Lung (tissue), 12 donors: ENCODE results near the gene TSEN2. TPM values are rescaled to one million over a fixed set of nuclear protein-coding genes. Genes with fewer than 3 reads are reported as not detected.

Source experiments
- ATAC-seq: fragments of 200-7000 bp; cut with Tn5 transposase; one replicate; pipeline ENCODE4 v1.9.1; 2020; ENCODE audit warnings: moderate number of reproducible peaks; ENCODE audit not compliant: insufficient read depth, low FRiP score
- DNase-seq, 3 donors: peaks; one replicate each; pipeline ENCODE4 v3.0.0-alpha.2; 2013 to 2017
- H3K27ac ChIP-seq, 2 donors: one replicate each; pipeline ENCODE4 v1.5.1; 2013; ENCODE audit warnings: mild to moderate bottlenecking in 2 of 2, moderate library complexity in 2 of 2, control low read depth in 1 of 2, inconsistent platforms in 1 of 2, low read depth in 1 of 2, low read length in 1 of 2
- H3K27me3 ChIP-seq, 3 donors: one replicate each; pipeline ENCODE4 v1.5.1; 2013; ENCODE audit warnings: low read length in 2 of 3; ENCODE audit not compliant: control insufficient read depth in 3 of 3, insufficient read depth in 3 of 3
- H3K36me3 ChIP-seq, 4 donors: one replicate each; pipeline ENCODE4 v1.5.1; 2013; ENCODE audit warnings: low read length in 4 of 4, mild to moderate bottlenecking in 1 of 4, moderate library complexity in 1 of 4; ENCODE audit not compliant: control insufficient read depth in 4 of 4, insufficient read depth in 4 of 4
- H3K4me1 ChIP-seq, 5 donors: one replicate each; pipeline ENCODE4 v1.5.1; 2013; ENCODE audit warnings: low read length in 5 of 5, mild to moderate bottlenecking in 2 of 5, moderate library complexity in 1 of 5; ENCODE audit not compliant: control insufficient read depth in 5 of 5, insufficient read depth in 5 of 5
- H3K4me3 ChIP-seq: one replicate; pipeline ENCODE4 v1.5.1; 2013; ENCODE audit warnings: mild to moderate bottlenecking, control low read depth, moderate library complexity
- H3K9ac ChIP-seq, 2 donors: one replicate each; pipeline ENCODE4 v1.5.1; 2013; ENCODE audit warnings: low read length in 2 of 2, control low read depth in 1 of 2; ENCODE audit not compliant: insufficient read depth in 1 of 2
- H3K9me3 ChIP-seq, 4 donors: one replicate each; pipeline ENCODE4 v1.5.1; 2013; ENCODE audit warnings: low read length in 3 of 4, mild to moderate bottlenecking in 1 of 4, moderate library complexity in 1 of 4; ENCODE audit not compliant: control insufficient read depth in 4 of 4, insufficient read depth in 3 of 4
- CTCF ChIP-seq: IDR thresholded peaks from 2 replicates; pipeline ENCODE4 v1.5.1; 2012; ENCODE audit warnings: mild to moderate bottlenecking; ENCODE audit errors: control extremely low read depth, extremely low read depth
- WGBS, 2 donors: extraction: QIAGEN DNeasy Blood & Tissue Kit; methylation state at CpG; one replicate each; pipeline ENCODE4 v1.1.7; 2013; 5-methylcytosine and 5-hydroxymethylcytosine counted together
- polyA plus RNA-seq, 2 donors: library from polyadenylated mRNA; stranded (reverse); fragments of 200-250 nt; gene quantifications; one replicate each; pipeline ENCODE4 v1.2.1, GENCODE V29; 2013
- total RNA-seq, 2 donors: library from RNA; depleted of rRNA in 1 of 2; stranded (reverse); fragments of >200 nt in 1 of 2; gene quantifications; one replicate each; pipeline ENCODE4 v1.2.1, GENCODE V29; 2014 to 2021
- donor health status: control.
- donor health status: control.
- donor health status: Bipolar disorder and iron deficiency.
- donor health status: healthy.
- donor health status: DM: yes; HTN: yes; CAD: no.

Gene TSEN2
- total and polyA plus RNA-seq, 4 donors: 9.0 to 16.7 (median 15.6) TPM

- H3K9ac ChIP-seq: no peak overlapping the region
- no peaks in the 10 kb centered on the region for H3K27me3 ChIP-seq
- TF ChIP-seq CTCF: no peak
- no peak for DNase-seq
- peaks cover 0 to 4% (median 2%) of the 10 kb centered on the region in 4 donors for H3K36me3 ChIP-seq
- H3K9me3 ChIP-seq: no peaks in the 10 kb centered on the region
- WGBS, 2 donors: 96 to 97% methylated on average over 4 of the region's 4 CpGs
- H3K4me3 ChIP-seq: no peak overlapping the region
- ATAC-seq: no peak
- no peak overlapping the region for H3K27ac ChIP-seq
- peaks cover 0 to 24% (median 2%) of the 10 kb centered on the region in 5 donors for H3K4me1 ChIP-seq
Observed at GRCh38 chr3:12512534-12513118, 28.3 kb downstream of the TSEN2 start.

DNA sequence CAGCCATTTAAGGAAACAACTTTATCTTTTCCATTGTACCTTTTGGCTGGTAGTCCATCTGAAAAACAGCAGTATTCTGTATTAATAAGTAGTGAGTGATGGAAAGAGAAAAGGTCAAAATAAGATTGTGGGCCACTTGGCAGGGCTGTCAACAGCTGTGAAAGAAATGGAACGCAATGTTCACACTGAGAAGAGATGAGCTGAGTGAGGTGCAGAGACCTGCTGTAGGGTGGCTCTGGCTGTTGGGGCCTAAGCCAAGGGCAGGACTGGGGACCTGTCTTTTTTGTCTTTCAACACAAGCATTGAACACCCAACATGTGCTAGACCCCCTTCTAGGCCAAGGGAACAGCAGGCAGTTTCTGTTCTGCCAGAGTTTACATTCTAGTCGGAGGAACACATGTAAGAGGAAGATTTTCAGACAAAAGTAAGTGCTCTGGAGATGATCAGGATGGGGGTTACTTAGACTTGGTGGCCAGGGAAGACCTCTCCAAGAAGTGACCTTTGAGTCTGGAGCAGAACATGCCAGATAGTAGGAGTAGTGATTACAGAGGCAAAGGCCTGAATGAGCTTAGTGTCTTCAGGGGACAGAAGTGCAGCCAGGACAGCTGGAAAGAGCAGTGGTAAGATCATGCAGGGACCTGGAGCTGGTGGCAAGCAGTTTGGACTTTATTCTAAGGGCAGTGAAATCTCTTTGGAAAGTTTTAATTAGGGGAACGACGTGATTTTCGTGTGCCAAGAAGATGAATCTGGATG, 29.6 kb downstream of the TSEN2 start:
- ATAC-seq (no peak), DNase-seq (no peak)
- Histone ChIP-seq H3K36me3 (peaks cover 0 to 3% (median 0%) of the 10 kb centered on the region in 4 donors), H3K27ac (peak overlapping the region in 1 of 2 donors; percentile 88), H3K9me3 (no peaks in the 10 kb centered on the region), H3K9ac (no peak overlapping the region), H3K4me3 (no peak overlapping the region), H3K27me3 (no peaks in the 10 kb centered on the region), H3K4me1 (peaks cover 0 to 20% (median 9%) of the 10 kb centered on the region in 5 donors)
- WGBS, 2 donors: 89 to 95% methylated on average over 5 of the region's 5 CpGs
- TF ChIP-seq CTCF: no peak

- H3K4me1 ChIP-seq: peaks cover 0 to 12% (median 4%) of the 10 kb centered on the region in 5 donors
- peaks cover 0 to 3% (median 0%) of the 10 kb centered on the region in 4 donors for H3K36me3 ChIP-seq
- DNase-seq (no peak), ATAC-seq (no peak)
- H3K27ac ChIP-seq: no peak overlapping the region
- TF ChIP-seq CTCF: no peak
- H3K4me3 ChIP-seq: no peak overlapping the region
- no peaks in the 10 kb centered on the region for H3K27me3 ChIP-seq
- H3K9me3 ChIP-seq: no peaks in the 10 kb centered on the region
- H3K9ac ChIP-seq: no peak overlapping the region
Observed at GRCh38 chr3:12515631-12516030, 31.4 kb downstream of the TSEN2 start.
